Upper lobe of left lung (tissue), 4 donors: Measurements from ENCODE around the gene REM2.
A peak's percentile ranks its signal among the peaks of the same experiment; 100 is the strongest.

ENCODE experiments used
- CTCF ChIP-seq, 6 experiments: fragments of 450-650 bp in 4 of 6; fragments of 200-600 bp in 2 of 6; sonication (generic) in 2 of 6; IDR thresholded peaks; one replicate each; pipeline ENCODE4 v1.5.1; 2016 to 2019; ENCODE audit warnings: antibody characterized with exemption in 6 of 6
- POLR2A ChIP-seq, 4 donors: fragments of 450-650 bp; IDR thresholded peaks; one replicate each; pipeline ENCODE4 v1.5.1; 2016 to 2017; ENCODE audit warnings: antibody characterized with exemption in 4 of 4, mild to moderate bottlenecking in 2 of 4

- TF ChIP-seq POLR2A (IDR thresholded peaks at IDR 0.05) (peak in 1 of 4 donors; percentile 6), CTCF (IDR thresholded peaks at IDR 0.05) (no peak)
Observed at GRCh38 chr14:22847661-22848341, 35.2 kb upstream of the REM2 start.
